Loucy (cell line): ENCODE data around the gene TRIM74.
"Not testable (repeated sequence)": the region's sequence is repeated elsewhere in the genome, so short reads cannot be mapped to it uniquely, and the experiment has no call there.

Source experiments
- H2AFZ ChIP-seq: fragments of 200-600 bp; sonication (generic); 2 replicates; pipeline ENCODE4 v1.6.0; 2016; ENCODE audit warnings: antibody characterized with exemption, mild to moderate bottlenecking, low read length, moderate library complexity
- H3F3A ChIP-seq: fragments of 200-600 bp; 2 replicates; pipeline ENCODE4 v1.6.0; 2016; ENCODE audit warnings: antibody characterized with exemption, low read depth, mild to moderate bottlenecking
- H3K27me3 ChIP-seq: fragments of 200-600 bp; sonication (generic); 2 replicates; pipeline ENCODE4 v1.6.1; 2014; ENCODE audit warnings: low read length, mild to moderate bottlenecking; ENCODE audit not compliant: insufficient read depth, poor library complexity, severe bottlenecking
- H3K36me3 ChIP-seq: fragments of 200-600 bp; sonication (generic); 2 replicates; pipeline ENCODE4 v1.6.1; 2016; ENCODE audit warnings: low read length; ENCODE audit not compliant: insufficient read depth
- H3K4me1 ChIP-seq: fragments of 200-600 bp; sonication (generic); 2 replicates; pipeline ENCODE4 v1.5.1; 2014; ENCODE audit warnings: low read length, mild to moderate bottlenecking; ENCODE audit not compliant: insufficient read depth, poor library complexity, severe bottlenecking
- H3K4me2 ChIP-seq: fragments of 200-600 bp; sonication (generic); 2 replicates; pipeline ENCODE4 v1.6.0; 2014; ENCODE audit warnings: antibody characterized with exemption, low read length, low read depth, mild to moderate bottlenecking; ENCODE audit not compliant: poor library complexity, severe bottlenecking
- H3K4me3 ChIP-seq: fragments of 200-600 bp; sonication (generic); 2 replicates; pipeline ENCODE4 v1.5.1; 2014; ENCODE audit warnings: low read length, mild to moderate bottlenecking, mixed read lengths; ENCODE audit not compliant: poor library complexity, severe bottlenecking
- H3K79me2 ChIP-seq: fragments of 200-600 bp; sonication (generic); 2 replicates; pipeline ENCODE4 v1.6.1; 2014; ENCODE audit warnings: low read length; ENCODE audit not compliant: insufficient read depth
- H3K9ac ChIP-seq: fragments of 200-600 bp; sonication (generic); 2 replicates; pipeline ENCODE4 v1.6.0; 2014; ENCODE audit warnings: mild to moderate bottlenecking, low read depth, low read length, moderate library complexity; ENCODE audit not compliant: poor library complexity, severe bottlenecking
- H3K9me2 ChIP-seq: fragments of 200-600 bp; sonication (generic); replicated peaks from 2 replicates; pipeline ENCODE4 v1.6.1; 2016; ENCODE audit warnings: low read depth, low read length, mixed read lengths
- H3K9me3 ChIP-seq: fragments of 200-600 bp; sonication (generic); 2 replicates; pipeline ENCODE4 v1.6.1; 2014; ENCODE audit warnings: mild to moderate bottlenecking, antibody characterized with exemption, low read length, low read depth; ENCODE audit not compliant: insufficient read depth
- H4K20me1 ChIP-seq: fragments of 200-600 bp; sonication (generic); 2 replicates; pipeline ENCODE4 v1.6.0; 2014; ENCODE audit warnings: antibody characterized with exemption, low read length, mild to moderate bottlenecking; ENCODE audit not compliant: insufficient read depth, poor library complexity, severe bottlenecking
- EZH2phosphoT487 ChIP-seq: fragments of 200-600 bp; IDR thresholded peaks from 2 replicates; pipeline ENCODE4 v1.6.1; 2018; ENCODE audit warnings: antibody characterized with exemption, mild to moderate bottlenecking, moderate library complexity, borderline replicate concordance
- TF ChIP-seq, protein P1 (sequence below): fragments of 200-600 bp; sonication (generic); conservative IDR thresholded peaks from 2 replicates; pipeline ENCODE4 v1.5.1; 2014; ENCODE audit warnings: mild to moderate bottlenecking, antibody characterized with exemption, low read length

TRIM74 gene

DNA sequence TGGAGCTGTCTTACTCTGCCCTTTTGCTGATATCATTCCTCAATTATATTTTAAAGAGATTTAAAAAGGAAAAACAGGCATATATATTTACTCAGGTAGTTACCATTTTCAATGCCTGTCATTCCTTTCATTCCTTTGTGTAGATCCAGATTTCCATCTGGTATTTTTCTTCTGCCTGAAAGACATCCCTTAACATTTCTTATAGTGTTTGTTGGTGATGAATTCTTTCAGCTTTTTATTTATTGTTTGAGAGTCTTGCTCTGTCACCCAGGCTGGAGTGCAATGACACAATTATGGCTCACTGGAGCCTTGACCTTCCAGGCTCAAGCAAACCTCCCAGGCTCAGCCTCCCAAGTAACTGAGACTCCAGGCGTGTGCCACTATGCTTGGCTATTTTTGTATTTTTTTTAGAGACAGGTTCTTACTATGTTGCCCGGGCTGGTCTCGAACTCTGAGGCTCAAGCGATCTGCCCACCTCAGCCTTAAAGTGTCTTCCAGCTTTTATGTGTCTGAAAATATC lies 50.0 kb downstream of the TRIM74 start:
- Histone ChIP-seq H3F3A (no peaks in the 10 kb centered on the region), H3K9me2 (no peaks in the 10 kb centered on the region), H3K4me2 (no peak overlapping the region), H3K9ac (no peak overlapping the region), H3K36me3 (peaks cover 12% of the 10 kb centered on the region; the same call in 1 of the 2 replicates), H3K27me3 (no peaks in the 10 kb centered on the region), H3K9me3 (no peaks in the 10 kb centered on the region), H3K4me1 (peaks cover 4% of the 10 kb centered on the region), H3K4me3 (no peak overlapping the region), H4K20me1 (peaks cover 6% of the 10 kb centered on the region), H2AFZ (no peak overlapping the region), H3K79me2 (peaks cover 39% of the 10 kb centered on the region)
- TF ChIP-seq, protein P1, sequence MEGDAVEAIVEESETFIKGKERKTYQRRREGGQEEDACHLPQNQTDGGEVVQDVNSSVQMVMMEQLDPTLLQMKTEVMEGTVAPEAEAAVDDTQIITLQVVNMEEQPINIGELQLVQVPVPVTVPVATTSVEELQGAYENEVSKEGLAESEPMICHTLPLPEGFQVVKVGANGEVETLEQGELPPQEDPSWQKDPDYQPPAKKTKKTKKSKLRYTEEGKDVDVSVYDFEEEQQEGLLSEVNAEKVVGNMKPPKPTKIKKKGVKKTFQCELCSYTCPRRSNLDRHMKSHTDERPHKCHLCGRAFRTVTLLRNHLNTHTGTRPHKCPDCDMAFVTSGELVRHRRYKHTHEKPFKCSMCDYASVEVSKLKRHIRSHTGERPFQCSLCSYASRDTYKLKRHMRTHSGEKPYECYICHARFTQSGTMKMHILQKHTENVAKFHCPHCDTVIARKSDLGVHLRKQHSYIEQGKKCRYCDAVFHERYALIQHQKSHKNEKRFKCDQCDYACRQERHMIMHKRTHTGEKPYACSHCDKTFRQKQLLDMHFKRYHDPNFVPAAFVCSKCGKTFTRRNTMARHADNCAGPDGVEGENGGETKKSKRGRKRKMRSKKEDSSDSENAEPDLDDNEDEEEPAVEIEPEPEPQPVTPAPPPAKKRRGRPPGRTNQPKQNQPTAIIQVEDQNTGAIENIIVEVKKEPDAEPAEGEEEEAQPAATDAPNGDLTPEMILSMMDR = no peak
- no peak for TF ChIP-seq EZH2phosphoT487

DNA sequence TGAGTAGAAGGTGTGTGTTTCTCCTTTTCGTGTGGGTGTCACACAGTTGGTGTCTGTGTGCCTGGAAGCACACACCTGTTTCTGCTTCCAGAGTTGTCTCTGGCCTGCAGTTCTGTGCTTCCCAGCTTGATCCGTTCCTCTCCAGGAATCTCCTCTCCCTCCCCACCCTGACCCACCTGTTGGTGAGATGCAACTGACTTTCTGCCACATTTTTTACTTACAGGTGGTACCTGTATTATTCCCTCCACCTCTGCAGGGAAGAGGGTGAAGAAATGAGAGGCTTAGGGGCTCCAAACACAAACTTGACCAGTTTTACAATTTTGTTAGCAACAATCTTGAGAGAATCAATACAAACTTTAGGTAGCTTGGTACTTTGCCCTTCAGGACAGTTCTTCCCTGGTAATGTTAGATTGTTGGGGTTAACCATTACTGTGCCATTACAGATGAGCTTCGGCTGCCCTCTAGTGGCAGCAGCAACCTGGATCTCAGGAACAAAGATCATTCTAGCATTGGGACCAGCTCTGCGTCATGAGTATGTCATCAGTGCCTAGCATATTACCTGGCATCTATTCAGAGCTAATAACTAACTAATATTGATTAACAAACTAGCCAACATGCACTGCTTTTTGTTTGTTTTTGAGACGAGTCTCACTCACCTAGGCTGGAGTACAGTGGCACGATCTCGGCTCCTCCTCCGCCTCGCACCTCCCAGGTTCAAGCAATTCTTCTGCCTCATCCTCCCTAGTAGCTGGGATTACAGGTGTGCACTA lies 54.3 kb downstream of the TRIM74 start:
- Histone ChIP-seq H3K79me2 (peaks cover 18% of the 10 kb centered on the region; the same call in 1 of the 2 replicates), H3K36me3 (peaks cover 31% of the 10 kb centered on the region; the same call in 1 of the 2 replicates)
- not testable (repeated sequence) for H2AFZ ChIP-seq, H3K4me2 ChIP-seq, H3K4me3 ChIP-seq, H3K27me3 ChIP-seq, H3F3A ChIP-seq, H3K9ac ChIP-seq, H4K20me1 ChIP-seq, H3K4me1 ChIP-seq, H3K9me2 ChIP-seq, H3K9me3 ChIP-seq
- TF ChIP-seq, protein P1 = peak; percentile 68

GRCh38 chr7:72913750-72914149 lies 55.5 kb downstream of the TRIM74 start:
- H3K9ac ChIP-seq, H3K9me2 ChIP-seq, H3K4me3 ChIP-seq, H3K9me3 ChIP-seq, H4K20me1 ChIP-seq, H3K4me2 ChIP-seq, H3K27me3 ChIP-seq, H3K4me1 ChIP-seq, H2AFZ ChIP-seq, H3F3A ChIP-seq: not testable (repeated sequence)
- Histone ChIP-seq H3K36me3 (peaks cover 31% of the 10 kb centered on the region; the same call in 1 of the 2 replicates), H3K79me2 (peaks cover 11% of the 10 kb centered on the region; the same call in 1 of the 2 replicates)

GRCh38 chr7:72911395-72911794 lies 57.9 kb downstream of the TRIM74 start:
- not testable (repeated sequence) for H3K4me2 ChIP-seq, H3K9me2 ChIP-seq, H3K9me3 ChIP-seq, H3K4me3 ChIP-seq, H3F3A ChIP-seq, H4K20me1 ChIP-seq, H3K79me2 ChIP-seq, H2AFZ ChIP-seq, H3K27me3 ChIP-seq, H3K9ac ChIP-seq, H3K4me1 ChIP-seq
- peaks cover 31% of the 10 kb centered on the region; the same call in 1 of the 2 replicates for H3K36me3 ChIP-seq
